HepG2 (cell line): Measurements from ENCODE around the gene LANCL1. TPM values are rescaled to one million over a fixed set of nuclear protein-coding genes. Genes with fewer than 3 reads are reported as not detected.
A peak's percentile ranks its signal among the peaks of the same experiment; 100 is the strongest.

ENCODE experiments used
- AHDC1 ChIP-seq: sonication (generic); formaldehyde crosslinking; IDR thresholded peaks from 2 replicates; pipeline ENCODE4 v1.5.1; 2020; ENCODE audit warnings: mild to moderate bottlenecking, missing genetic modification reagents, borderline replicate concordance
- ATAD3A ChIP-seq: sonication (generic); formaldehyde crosslinking; IDR thresholded peaks from 2 replicates; pipeline ENCODE4 v1.4.0; 2020; ENCODE audit warnings: missing genetic modification reagents
- ATRX ChIP-seq: sonication (generic); formaldehyde crosslinking; IDR thresholded peaks from 2 replicates; pipeline ENCODE4 v1.4.0; 2020; ENCODE audit warnings: missing genetic modification reagents, borderline replicate concordance
- HNF1B ChIP-seq: sonication (generic); formaldehyde crosslinking; IDR thresholded peaks from 2 replicates; pipeline ENCODE4 v1.5.1; 2020; ENCODE audit warnings: mild to moderate bottlenecking, moderate library complexity, missing genetic modification reagents
- KDM1A ChIP-seq: IDR thresholded peaks from 2 replicates; pipeline ENCODE4 v1.6.1; 2016; ENCODE audit warnings: missing compliant biosample characterization
- NCOR1 ChIP-seq: fragments of 200-600 bp; sonication (generic); IDR thresholded peaks from 2 replicates; pipeline ENCODE4 v1.7.0; 2017; ENCODE audit warnings: antibody characterized with exemption, low read length, borderline replicate concordance
- NR0B2 ChIP-seq: sonication (generic); formaldehyde crosslinking; IDR thresholded peaks from 2 replicates; pipeline ENCODE4 v1.4.0; 2020; ENCODE audit warnings: mild to moderate bottlenecking, missing genetic modification reagents
- PCBP2 ChIP-seq: fragments of 200-400 bp; formaldehyde crosslinking; optimal IDR thresholded peaks from 2 replicates; pipeline ENCODE3; 2018; ENCODE audit warnings: low read length, low read depth; ENCODE audit not compliant: poor library complexity, severe bottlenecking
- POGZ ChIP-seq: sonication (generic); formaldehyde crosslinking; IDR thresholded peaks from 2 replicates; pipeline ENCODE4 v1.4.0; 2020; ENCODE audit warnings: mild to moderate bottlenecking, missing genetic modification reagents
- SIX4 ChIP-seq: sonication (generic); formaldehyde crosslinking; IDR thresholded peaks from 2 replicates; pipeline ENCODE4 v1.4.0; 2020; ENCODE audit warnings: missing genetic modification reagents
- SMC3 ChIP-seq: IDR thresholded peaks from 2 replicates; pipeline ENCODE4 v1.6.1; 2011; ENCODE audit warnings: low read length, improper control_type of control experiment
- SOX5 ChIP-seq: IDR thresholded peaks from 2 replicates; pipeline ENCODE4 v1.6.1; 2016; ENCODE audit warnings: borderline replicate concordance
- STAG1 ChIP-seq: sonication (generic); formaldehyde crosslinking; IDR thresholded peaks from 2 replicates; pipeline ENCODE4 v1.4.0; 2020; ENCODE audit warnings: missing genetic modification reagents
- TBX3 ChIP-seq: fragments of 450-650 bp; IDR thresholded peaks from 2 replicates; pipeline ENCODE4 v1.6.1; 2017; ENCODE audit warnings: antibody characterized with exemption, mild to moderate bottlenecking, inconsistent platforms, borderline replicate concordance
- ZBTB33 ChIP-seq: sonication (generic); formaldehyde crosslinking; IDR thresholded peaks from 2 replicates; pipeline ENCODE4 v1.4.0; 2020; ENCODE audit warnings: missing genetic modification reagents
- ZNF10 ChIP-seq: sonication (generic); formaldehyde crosslinking; IDR thresholded peaks from 2 replicates; pipeline ENCODE4 v1.4.0; 2020; ENCODE audit warnings: mild to moderate bottlenecking, low read depth, missing genetic modification reagents, borderline replicate concordance
- ZNF263 ChIP-seq: sonication (generic); formaldehyde crosslinking; IDR thresholded peaks from 2 replicates; pipeline ENCODE4 v1.4.0; 2020; ENCODE audit warnings: missing genetic modification reagents
- ZNF33A ChIP-seq: sonication (generic); formaldehyde crosslinking; IDR thresholded peaks from 2 replicates; pipeline ENCODE4 v1.5.1; 2020; ENCODE audit warnings: missing genetic modification reagents, mild to moderate bottlenecking, moderate library complexity, borderline replicate concordance
- ZNF530 ChIP-seq: sonication (generic); formaldehyde crosslinking; IDR thresholded peaks from 2 replicates; pipeline ENCODE4 v1.5.0; 2020; ENCODE audit warnings: low read depth, mild to moderate bottlenecking, missing genetic modification reagents
- ZNF605 ChIP-seq: sonication (generic); formaldehyde crosslinking; IDR thresholded peaks from 2 replicates; pipeline ENCODE4 v1.8.0; 2022; ENCODE audit warnings: mild to moderate bottlenecking, missing genetic modification reagents
- ZNF652 ChIP-seq: IDR thresholded peaks from 2 replicates; pipeline ENCODE4 v1.6.1; 2016; ENCODE audit warnings: low read depth, borderline replicate concordance
- polyA plus RNA-seq, 8 experiments: library from polyadenylated mRNA; depleted of rRNA in 3 of 8; stranded (reverse) in 7 of 8; unstranded in 1 of 8; fragments of >200 nt; fragmentation: Illumina TruSeq in 4 of 8; extraction: Trizol in 4 of 8; gene quantifications; 2 replicates each; pipeline versions ENCODE4 v1.2.1 to v1.2.3, GENCODE V29; 2011 to 2016; ENCODE audit warnings: low read depth in 4 of 8, missing spikeins in 1 of 8, mixed read lengths in 1 of 8; ENCODE audit not compliant: insufficient read depth in 1 of 8
- total RNA-seq, 5 experiments: library from RNA; depleted of rRNA; stranded (reverse); fragments of >200 nt; fragmentation: Illumina TruSeq; extraction: Trizol; gene quantifications; 2 replicates each; pipeline ENCODE4 v1.2.3, GENCODE V29; 2016; ENCODE audit warnings: low read depth in 1 of 5

Gene LANCL1
- total and polyA plus RNA-seq, 2 of the 13 experiments (the other 11 are each of a cell fraction or from before 2014, with no cell fraction given), result 53.5 to 67.7 TPM

- no peak for TF ChIP-seq ZNF530 (CRISPR knock-in tag)
- peak; percentile 76 for TF ChIP-seq STAG1 (CRISPR knock-in tag)
- 0 out of 2 replicates have a peak, but pooled peaks have one; percentile 21 for TF ChIP-seq HNF1B (CRISPR knock-in tag)
- TF ChIP-seq KDM1A (CRISPR knock-in tag), result no peak
- no peak for TF ChIP-seq TBX3
- no peak for TF ChIP-seq ZNF263 (CRISPR knock-in tag)
- TF ChIP-seq POGZ, result peak; percentile 8
- TF ChIP-seq SMC3, result peak; percentile 89
- TF ChIP-seq NCOR1, result no peak
- no peak for TF ChIP-seq ZBTB33 (CRISPR knock-in tag)
- no peak for TF ChIP-seq PCBP2
- no peak; the same call in 1 of the 2 replicates for TF ChIP-seq ZNF605
- TF ChIP-seq ZNF652, result peak; percentile 50; the same call in 1 of the 2 replicates
- no peak for TF ChIP-seq ZNF10 (CRISPR knock-in tag)
- no peak for TF ChIP-seq ATRX (CRISPR knock-in tag)
- no peak for TF ChIP-seq NR0B2 (CRISPR knock-in tag)
- TF ChIP-seq AHDC1 (CRISPR knock-in tag), result no peak
- TF ChIP-seq ATAD3A (CRISPR knock-in tag), result no peak
- TF ChIP-seq SIX4 (CRISPR knock-in tag), result no peak
- TF ChIP-seq ZNF33A (CRISPR knock-in tag), result no peak
- TF ChIP-seq SOX5, result no peak
These were observed 26.6 kb upstream of the LANCL1 start (continued) for GRCh38 chr2:210503001-210503623.
